Neuronal stem cell (in vitro differentiated cells): ENCODE measurements around the gene PXMP2.

Experiments
- DNase-seq: peaks from one replicate; pipeline ENCODE4 v3.0.0-alpha.2; 2013; ENCODE audit warnings: low spot score
- H2AFZ ChIP-seq: one replicate; pipeline ENCODE4 v1.6.1; 2013; ENCODE audit warnings: mild to moderate bottlenecking, low read length, inconsistent platforms
- H2AK5ac ChIP-seq: 2 replicates; pipeline ENCODE4 v1.6.1; 2013; ENCODE audit warnings: low read depth, mild to moderate bottlenecking, inconsistent platforms, low read length, moderate library complexity, mixed read lengths
- H2BK120ac ChIP-seq: 2 replicates; pipeline ENCODE4 v1.6.1; 2013; ENCODE audit warnings: low read depth, mild to moderate bottlenecking, inconsistent platforms, low read length, moderate library complexity, mixed read lengths
- H2BK12ac ChIP-seq: one replicate; pipeline ENCODE4 v1.6.1; 2013; ENCODE audit warnings: low read length, inconsistent platforms
- H2BK15ac ChIP-seq: 2 replicates; pipeline ENCODE4 v1.6.1; 2013; ENCODE audit warnings: mild to moderate bottlenecking, low read length, inconsistent platforms, mixed read lengths
- H2BK5ac ChIP-seq: one replicate; pipeline ENCODE4 v1.6.1; 2013; ENCODE audit warnings: inconsistent platforms, mild to moderate bottlenecking, low read length, moderate library complexity
- H3K14ac ChIP-seq: one replicate; pipeline ENCODE4 v1.6.1; 2013; ENCODE audit warnings: low read length, inconsistent platforms
- H3K18ac ChIP-seq: 2 replicates; pipeline ENCODE4 v1.6.1; 2013; ENCODE audit warnings: low read length, inconsistent platforms
- H3K23ac ChIP-seq: 2 replicates; pipeline ENCODE4 v1.6.1; 2013; ENCODE audit warnings: low read depth, mild to moderate bottlenecking, mixed read lengths, low read length, inconsistent platforms; ENCODE audit not compliant: poor library complexity
- H3K27ac ChIP-seq: replicated peaks from 3 replicates; pipeline ENCODE4 v1.5.1; 2013; ENCODE audit warnings: low read length, inconsistent platforms
- H3K27me3 ChIP-seq, 3 experiments: 2 replicates each; pipeline ENCODE4 v1.6.1; 2013; ENCODE audit warnings: low read length in 3 of 3, mild to moderate bottlenecking in 2 of 3, inconsistent platforms in 1 of 3, low read depth in 1 of 3, mixed read lengths in 1 of 3, moderate library complexity in 1 of 3; ENCODE audit not compliant: control insufficient read depth in 3 of 3, insufficient read depth in 3 of 3
- H3K36me3 ChIP-seq, 2 donors: replicated peaks in 1 of 2; 2 replicates each; pipeline ENCODE4 v1.6.1; 2013; ENCODE audit warnings: low read length in 2 of 2; ENCODE audit not compliant: control insufficient read depth in 2 of 2, insufficient read depth in 2 of 2
- H3K4ac ChIP-seq: 2 replicates; pipeline ENCODE4 v1.6.1; 2013; ENCODE audit warnings: inconsistent platforms, mild to moderate bottlenecking, low read length, moderate library complexity
- H3K4me1 ChIP-seq, 2 donors: 1 replicate in 1 of 2; 2 replicates in 1 of 2; pipeline ENCODE4 v1.6.1; 2013; ENCODE audit warnings: low read length in 2 of 2, low read depth in 1 of 2; ENCODE audit not compliant: control insufficient read depth in 2 of 2, insufficient read depth in 1 of 2
- H3K4me2 ChIP-seq: one replicate; pipeline ENCODE4 v1.6.1; 2013; ENCODE audit warnings: mild to moderate bottlenecking, low read length, inconsistent platforms; ENCODE audit not compliant: insufficient read depth, poor library complexity, severe bottlenecking
- H3K4me3 ChIP-seq, 2 donors: 2 replicates each; pipeline ENCODE4 v1.5.1; 2013; ENCODE audit warnings: low read length in 2 of 2, mild to moderate bottlenecking in 2 of 2, inconsistent platforms in 1 of 2, moderate library complexity in 1 of 2
- H3K79me1 ChIP-seq: one replicate; pipeline ENCODE4 v1.6.1; 2013; ENCODE audit warnings: low read depth, mild to moderate bottlenecking, inconsistent platforms, low read length, moderate library complexity
- H3K9ac ChIP-seq: one replicate; pipeline ENCODE4 v1.6.1; 2013; ENCODE audit warnings: mild to moderate bottlenecking, low read depth, low read length, inconsistent platforms; ENCODE audit not compliant: poor library complexity
- H3K9me3 ChIP-seq, 2 donors: replicated peaks in 1 of 2; 2 replicates each; pipeline versions ENCODE3 to v1.6.1; 2013; ENCODE audit warnings: low read length in 2 of 2, mild to moderate bottlenecking in 2 of 2, inconsistent platforms in 1 of 2, low read depth in 1 of 2, mixed read lengths in 1 of 2, moderate library complexity in 1 of 2; ENCODE audit not compliant: control insufficient read depth in 2 of 2, insufficient read depth in 1 of 2
- H4K8ac ChIP-seq: one replicate; pipeline ENCODE4 v1.6.1; 2013; ENCODE audit warnings: low read depth, mild to moderate bottlenecking, inconsistent platforms, low read length, moderate library complexity
- H4K91ac ChIP-seq: one replicate; pipeline ENCODE4 v1.6.1; 2013; ENCODE audit warnings: low read length, low read depth, mild to moderate bottlenecking, inconsistent platforms; ENCODE audit not compliant: poor library complexity
- WGBS, 2 donors: extraction: QIAGEN DNeasy Blood & Tissue Kit; methylation state at CpG; one replicate each; pipeline ENCODE4 v1.1.7; 2013; ENCODE audit warnings: missing lambda C conversion rate in 2 of 2, mixed read lengths in 1 of 2; ENCODE audit not compliant: insufficient read length in 2 of 2, insufficient replicate concordance in 1 of 2; ENCODE audit errors: extremely low coverage in 2 of 2; 5-methylcytosine and 5-hydroxymethylcytosine counted together

Gene PXMP2

GRCh38 chr12:132657004-132657727, 30.2 kb upstream of the PXMP2 start:
- Histone ChIP-seq H2AK5ac (no peak overlapping the region), H3K36me3 (peaks cover 56 to 99% of the 10 kb centered on the region in 2 donors), H2BK120ac (no peak overlapping the region), H3K27ac (no peak overlapping the region), H2BK15ac (no peak overlapping the region), H2AFZ (no peak overlapping the region), H3K27me3 (no peaks in the 10 kb centered on the region), H3K4me1 (no peaks in the 10 kb centered on the region), H3K23ac (no peak overlapping the region), H4K91ac (no peak overlapping the region), H3K4me2 (no peak overlapping the region), H4K8ac (no peak overlapping the region), H3K4ac (no peak overlapping the region), H2BK5ac (no peak overlapping the region), H3K4me3 (no peak overlapping the region), H3K9me3 (peaks cover 0 to 3% of the 10 kb centered on the region in 2 donors), H2BK12ac (no peak overlapping the region), H3K18ac (no peak overlapping the region), H3K79me1 (no peaks in the 10 kb centered on the region), H3K14ac (no peak overlapping the region), H3K9ac (peak overlapping the region; percentile 76)
- WGBS, 2 donors, result no CpG with 5 or more reads among the region's 12 CpGs
- DNase-seq, result no peak

GRCh38 chr12:132658149-132658894, 29.1 kb upstream of the PXMP2 start:
- H2BK15ac ChIP-seq, result no peak overlapping the region
- peak overlapping the region; percentile 15 for H3K23ac ChIP-seq
- H2BK5ac ChIP-seq, result no peak overlapping the region
- peak overlapping the region in 1 of 2 donors; percentile 49 for H3K4me3 ChIP-seq
- no peak overlapping the region for H3K4me2 ChIP-seq
- no CpG with 5 or more reads among the region's 32 CpGs for WGBS, 2 donors
- no peak overlapping the region for H2AK5ac ChIP-seq
- H3K18ac ChIP-seq, result no peak overlapping the region
- peaks cover 0 to 3% of the 10 kb centered on the region in 2 donors for H3K9me3 ChIP-seq
- no peak overlapping the region for H4K8ac ChIP-seq
- no peak overlapping the region for H3K9ac ChIP-seq
- H3K79me1 ChIP-seq, result no peaks in the 10 kb centered on the region
- H2BK12ac ChIP-seq, result no peak overlapping the region
- no peak overlapping the region for H3K27ac ChIP-seq
- no peak overlapping the region for H3K14ac ChIP-seq
- H2BK120ac ChIP-seq, result no peak overlapping the region
- H2AFZ ChIP-seq, result no peak overlapping the region
- no peaks in the 10 kb centered on the region for H3K27me3 ChIP-seq
- peaks cover 60 to 99% of the 10 kb centered on the region in 2 donors for H3K36me3 ChIP-seq
- DNase-seq, result no peak
- H3K4ac ChIP-seq, result no peak overlapping the region
- no peaks in the 10 kb centered on the region for H3K4me1 ChIP-seq
- no peak overlapping the region for H4K91ac ChIP-seq

DNA sequence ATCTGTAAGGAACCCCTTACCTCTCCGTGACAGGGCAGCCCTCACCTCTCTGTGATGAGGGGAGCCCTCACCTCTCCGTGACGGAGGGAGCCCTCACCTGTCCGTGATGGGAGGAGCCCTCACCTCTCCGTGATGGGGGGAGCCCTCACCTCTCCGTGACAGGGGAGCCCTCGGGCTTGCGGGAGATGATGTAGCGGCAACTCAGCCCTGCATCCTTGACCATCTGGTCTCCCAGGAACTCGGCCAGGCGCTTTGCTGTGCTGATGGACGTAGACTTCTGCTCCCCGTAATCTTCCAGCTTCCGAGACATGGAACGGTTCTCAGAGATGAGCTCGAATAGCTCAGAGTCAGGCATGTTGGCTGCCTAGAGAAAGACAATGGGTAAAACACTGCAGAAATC, 28.2 kb upstream of the PXMP2 start:
- H4K8ac ChIP-seq, result no peak overlapping the region
- no peaks in the 10 kb centered on the region for H3K27me3 ChIP-seq
- H2AK5ac ChIP-seq, result no peak overlapping the region
- H2BK5ac ChIP-seq, result no peak overlapping the region
- no peak overlapping the region for H3K27ac ChIP-seq
- peaks cover under 1% of the 10 kb centered on the region for H3K79me1 ChIP-seq
- DNase-seq, result no peak
- H3K14ac ChIP-seq, result no peak overlapping the region
- H3K4me2 ChIP-seq, result no peak overlapping the region
- no peak overlapping the region for H4K91ac ChIP-seq
- H2BK120ac ChIP-seq, result no peak overlapping the region
- H3K4ac ChIP-seq, result no peak overlapping the region
- peak overlapping the region; percentile 60 for H3K23ac ChIP-seq
- peaks cover 67 to 99% of the 10 kb centered on the region in 2 donors for H3K36me3 ChIP-seq
- no peak overlapping the region for H2AFZ ChIP-seq
- peaks cover 0 to 3% of the 10 kb centered on the region in 2 donors for H3K9me3 ChIP-seq
- no peak overlapping the region for H3K9ac ChIP-seq
- no peak overlapping the region for H2BK12ac ChIP-seq
- no peaks in the 10 kb centered on the region for H3K4me1 ChIP-seq
- no peak overlapping the region for H3K18ac ChIP-seq
- WGBS, 2 donors, result no CpG with 5 or more reads among the region's 16 CpGs
- no peak overlapping the region for H2BK15ac ChIP-seq
- H3K4me3 ChIP-seq, result peak overlapping the region in 1 of 2 donors; percentile 24

DNA sequence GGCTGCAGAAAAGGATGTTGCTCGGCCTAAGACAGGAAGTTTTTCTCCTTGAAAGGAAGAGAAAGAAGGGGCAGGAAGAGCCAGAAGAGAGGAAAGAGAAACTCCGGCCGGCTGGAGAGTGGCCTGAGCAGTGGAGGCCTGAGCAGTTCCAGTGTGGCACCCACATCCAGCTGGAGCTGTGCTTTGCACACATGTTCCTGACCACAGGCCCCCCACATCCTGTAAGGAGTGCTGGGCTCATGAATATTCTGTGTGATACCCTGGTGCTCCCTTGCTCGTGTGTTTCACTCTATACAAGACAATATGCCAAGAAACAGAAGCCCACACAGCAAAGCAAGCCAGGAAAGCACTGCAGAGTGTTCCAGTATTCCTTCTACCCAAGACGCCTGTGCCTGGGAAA, 27.3 kb upstream of the PXMP2 start:
- Histone ChIP-seq H3K27ac (no peak overlapping the region), H3K4me3 (no peak overlapping the region), H3K79me1 (peaks cover 4% of the 10 kb centered on the region), H3K14ac (no peak overlapping the region), H3K18ac (no peak overlapping the region), H3K4me1 (no peaks in the 10 kb centered on the region), H3K9ac (no peak overlapping the region), H2AK5ac (no peak overlapping the region), H3K23ac (no peak overlapping the region), H2BK12ac (no peak overlapping the region), H3K9me3 (peaks cover 0 to 3% of the 10 kb centered on the region in 2 donors), H3K27me3 (no peaks in the 10 kb centered on the region), H4K91ac (no peak overlapping the region), H2BK5ac (no peak overlapping the region), H2BK120ac (no peak overlapping the region), H3K4me2 (no peak overlapping the region), H2AFZ (no peak overlapping the region), H3K36me3 (peaks cover 73 to 99% of the 10 kb centered on the region in 2 donors), H3K4ac (no peak overlapping the region), H2BK15ac (no peak overlapping the region), H4K8ac (no peak overlapping the region)
- WGBS, 2 donors, result no CpG with 5 or more reads among the region's 5 CpGs
- no peak for DNase-seq
